GM12872 (cell line): ENCODE data around the gene PAX3.

Source experiments
- TF ChIP-seq, protein P1 (sequence below): IDR thresholded peaks from 3 replicates; pipeline ENCODE4 v1.5.1; 2011; ENCODE audit warnings: low read depth, mild to moderate bottlenecking, low read length, moderate library complexity; ENCODE audit not compliant: insufficient read depth

PAX3 gene

DNA sequence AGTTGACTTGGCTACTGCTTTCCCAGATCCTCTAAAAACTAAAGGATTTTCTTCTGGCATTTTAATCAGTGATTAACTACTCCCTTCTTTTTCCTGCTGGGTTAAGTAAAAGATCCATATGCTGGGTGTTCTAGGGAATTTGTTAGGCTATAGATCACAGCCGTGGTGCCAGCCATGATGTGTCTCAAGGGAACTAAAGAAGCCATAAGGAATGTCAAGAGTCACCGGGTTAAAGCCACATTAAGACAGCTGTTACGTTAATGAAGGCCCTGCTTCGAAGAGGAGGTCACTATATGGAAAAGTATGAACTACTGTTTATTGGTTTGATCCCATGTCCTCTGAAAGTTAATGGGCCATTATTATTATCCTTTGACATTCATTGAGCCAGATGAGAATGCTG, 70.7 kb downstream of the PAX3 start:
- TF ChIP-seq, protein P1, sequence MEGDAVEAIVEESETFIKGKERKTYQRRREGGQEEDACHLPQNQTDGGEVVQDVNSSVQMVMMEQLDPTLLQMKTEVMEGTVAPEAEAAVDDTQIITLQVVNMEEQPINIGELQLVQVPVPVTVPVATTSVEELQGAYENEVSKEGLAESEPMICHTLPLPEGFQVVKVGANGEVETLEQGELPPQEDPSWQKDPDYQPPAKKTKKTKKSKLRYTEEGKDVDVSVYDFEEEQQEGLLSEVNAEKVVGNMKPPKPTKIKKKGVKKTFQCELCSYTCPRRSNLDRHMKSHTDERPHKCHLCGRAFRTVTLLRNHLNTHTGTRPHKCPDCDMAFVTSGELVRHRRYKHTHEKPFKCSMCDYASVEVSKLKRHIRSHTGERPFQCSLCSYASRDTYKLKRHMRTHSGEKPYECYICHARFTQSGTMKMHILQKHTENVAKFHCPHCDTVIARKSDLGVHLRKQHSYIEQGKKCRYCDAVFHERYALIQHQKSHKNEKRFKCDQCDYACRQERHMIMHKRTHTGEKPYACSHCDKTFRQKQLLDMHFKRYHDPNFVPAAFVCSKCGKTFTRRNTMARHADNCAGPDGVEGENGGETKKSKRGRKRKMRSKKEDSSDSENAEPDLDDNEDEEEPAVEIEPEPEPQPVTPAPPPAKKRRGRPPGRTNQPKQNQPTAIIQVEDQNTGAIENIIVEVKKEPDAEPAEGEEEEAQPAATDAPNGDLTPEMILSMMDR = no peak

DNA sequence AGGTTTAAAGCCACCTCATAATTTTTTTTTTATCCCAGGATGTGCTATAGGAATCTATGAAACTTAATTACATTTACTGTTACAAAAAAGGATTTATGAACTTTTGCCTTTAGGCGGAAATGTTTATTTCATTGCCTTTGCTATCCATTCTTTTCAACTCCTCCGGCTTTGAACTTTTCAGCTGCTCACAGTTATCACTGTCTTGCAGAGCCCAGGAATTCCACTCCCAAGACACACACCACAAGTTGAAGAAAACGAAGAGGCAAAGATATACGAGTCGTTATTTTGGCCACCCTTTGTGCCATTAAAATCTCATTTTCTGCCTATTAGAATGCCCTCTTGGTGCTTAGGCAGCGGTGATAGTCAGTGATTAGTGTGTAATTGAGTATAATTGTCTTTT, 80.0 kb downstream of the PAX3 start:
- TF ChIP-seq, protein P1 = no peak

DNA sequence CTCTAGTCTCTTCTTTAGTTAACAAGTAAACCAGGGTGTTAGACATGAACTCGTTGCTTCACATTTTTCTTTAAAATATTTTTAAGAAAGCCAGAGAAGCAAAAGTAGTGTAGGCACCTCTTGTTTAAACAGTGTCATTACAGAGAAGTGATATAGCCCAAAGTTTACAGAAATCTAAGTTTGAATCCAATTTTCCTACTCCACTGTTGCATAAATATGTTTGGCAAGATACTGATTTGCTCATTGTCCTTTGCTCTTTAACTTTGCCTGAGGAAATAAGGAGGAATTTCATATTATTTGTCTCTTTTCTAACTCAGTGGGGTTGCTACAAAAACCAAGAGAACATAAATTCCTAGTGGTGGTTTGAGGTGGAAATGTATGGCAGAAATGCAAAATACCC, 81.1 kb downstream of the PAX3 start:
- TF ChIP-seq, protein P1 = no peak

DNA sequence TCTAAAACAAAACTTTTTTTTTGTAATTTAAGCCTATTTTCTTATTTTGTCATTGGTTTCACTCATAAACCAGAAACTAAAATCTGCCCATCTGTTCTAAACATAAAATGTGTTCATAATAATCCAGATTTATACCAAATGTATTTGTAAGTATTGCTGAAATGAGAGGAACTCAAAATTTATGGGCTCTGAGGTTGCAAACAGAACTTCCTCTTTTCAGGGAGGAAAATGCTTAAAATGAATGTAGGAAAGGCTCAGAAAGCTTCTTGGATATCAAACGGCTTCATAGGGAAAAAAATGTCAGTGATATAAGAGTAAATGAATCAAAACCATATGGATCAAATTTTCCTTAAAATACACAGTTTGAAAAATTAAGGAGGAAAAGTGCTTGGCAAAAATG, 83.9 kb downstream of the PAX3 start:
- TF ChIP-seq, protein P1 = no peak

DNA sequence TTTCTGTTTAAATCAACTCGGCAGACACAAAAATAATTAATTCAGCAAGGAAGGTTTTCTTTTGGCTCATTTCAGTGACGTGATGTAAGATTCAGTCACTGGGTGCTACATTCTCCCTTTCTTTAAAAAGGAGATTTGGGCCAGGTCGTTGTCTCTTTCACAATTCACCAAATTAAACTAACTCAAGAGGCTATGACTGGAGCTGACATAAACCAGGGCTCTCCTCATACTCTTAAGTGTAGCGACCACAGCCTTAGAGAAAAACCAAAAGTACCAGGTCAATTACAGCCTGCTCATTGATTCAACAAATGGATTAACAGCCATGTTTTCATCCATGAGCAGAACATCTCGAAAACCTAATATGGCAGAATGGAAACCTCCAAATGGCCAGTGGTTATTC, 85.7 kb downstream of the PAX3 start:
- TF ChIP-seq, protein P1 = no peak

DNA sequence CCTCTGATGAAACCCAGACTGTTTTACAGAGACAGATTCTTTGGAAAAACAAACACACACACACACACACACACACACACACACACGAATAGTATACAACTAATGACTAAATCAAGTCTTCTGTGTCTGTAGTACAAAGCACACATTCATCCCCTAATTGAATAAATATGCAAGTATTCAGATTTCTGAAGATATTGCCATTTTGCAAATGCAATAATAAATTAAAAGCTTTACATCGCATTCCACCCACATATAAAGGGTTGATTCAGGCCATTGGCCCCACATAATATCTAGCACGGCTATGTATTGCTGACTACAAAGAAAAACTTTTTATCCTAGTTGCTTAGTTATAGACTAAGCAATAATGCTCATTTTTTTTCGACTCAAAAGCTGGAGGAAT, 86.2 kb downstream of the PAX3 start:
- TF ChIP-seq, protein P1 = no peak

DNA sequence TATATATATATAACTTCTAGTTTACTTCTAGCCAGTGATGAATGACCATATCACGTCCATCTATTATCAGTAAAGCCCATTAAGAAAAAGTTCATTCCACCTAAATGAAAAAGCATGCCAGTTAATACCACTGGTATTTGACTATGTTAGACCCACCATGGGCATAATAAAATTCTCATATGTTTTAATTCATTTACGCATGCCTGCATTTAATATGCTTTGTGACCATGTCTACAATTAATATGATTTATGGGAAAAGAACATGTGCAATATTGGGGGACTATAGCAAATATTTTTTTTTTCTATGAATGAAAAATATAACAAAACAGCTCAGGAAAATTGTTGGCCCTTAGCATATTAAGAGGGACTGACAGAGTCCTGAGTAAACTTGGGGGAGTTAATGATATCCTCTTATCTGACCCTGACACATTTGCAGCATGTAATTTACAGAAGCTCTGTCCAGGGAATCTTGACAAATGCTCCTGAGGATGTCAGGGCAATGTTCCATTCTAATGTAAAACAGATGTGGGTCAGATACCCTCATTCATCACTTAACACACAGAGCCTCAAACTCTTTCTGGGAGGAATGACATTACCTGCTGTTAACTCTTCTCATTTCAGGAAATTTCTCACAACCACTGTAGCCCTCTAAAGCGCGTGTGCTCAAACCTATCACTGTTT, 90.6 kb downstream of the PAX3 start:
- TF ChIP-seq, protein P1 = no peak

DNA sequence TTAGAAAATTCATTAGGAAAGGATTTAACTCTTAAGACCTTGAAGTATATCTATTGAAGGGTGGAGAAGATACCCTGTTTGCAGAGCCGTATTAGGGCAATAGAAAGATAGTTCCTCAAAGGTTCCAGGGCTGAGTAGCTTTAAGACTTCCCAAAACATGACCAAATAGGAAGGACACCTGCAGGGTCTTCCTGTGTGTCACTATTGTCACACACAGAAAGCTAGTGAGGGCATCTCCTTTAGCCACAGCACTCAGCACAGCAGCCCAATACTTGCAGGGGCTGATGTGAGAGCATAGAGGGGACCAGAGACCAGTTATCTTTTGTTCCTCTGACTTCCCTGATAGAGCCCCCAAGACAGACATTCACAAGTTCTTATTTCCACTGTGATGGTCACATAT, 93.7 kb downstream of the PAX3 start:
- TF ChIP-seq, protein P1 = no peak
